Naive thymus-derived CD4-positive, alpha-beta T cell (primary cell): Measurements from ENCODE around the gene VDAC1. TPM values are rescaled to one million over a fixed set of nuclear protein-coding genes. Genes with fewer than 3 reads are reported as not detected.

Experiments used
- ATAC-seq: fragments of 150-1000 bp; cut with Tn5 transposase; 2 replicates; pipeline ENCODE4 v1.10.0; 2021; ENCODE audit warnings: mild to moderate bottlenecking, moderate library complexity
- CTCF ChIA-PET: fragments of 350-600 bp; sonication (Branson Sonifier 250); formaldehyde crosslinking; loops from one replicate; lab custom pipeline; 2021; ENCODE audit warnings: antibody characterized with exemption; lab: Charles Lee
- POLR2A ChIA-PET: fragments of 350-600 bp; sonication (Branson Sonifier 250); formaldehyde crosslinking; loops from one replicate; lab custom pipeline; 2021; ENCODE audit warnings: antibody characterized with exemption, inconsistent platforms; lab: Charles Lee
- DNase-seq, 9 donors: peaks; one replicate each; pipeline versions ENCODE4 v3.0.0 to v3.0.0-alpha.2; 2020 to 2022; ENCODE audit warnings: mixed read lengths in 1 of 9
- H3K27ac ChIP-seq: one replicate; pipeline ENCODE4 v1.7.0; 2013; ENCODE audit warnings: mild to moderate bottlenecking, low read depth, low read length, moderate library complexity
- H3K27me3 ChIP-seq, 2 donors: one replicate each; pipeline ENCODE4 v1.7.0; 2013; ENCODE audit warnings: low read length in 2 of 2, mild to moderate bottlenecking in 2 of 2, moderate library complexity in 2 of 2; ENCODE audit not compliant: control insufficient read depth in 2 of 2, insufficient read depth in 2 of 2
- H3K36me3 ChIP-seq, 3 experiments: 1 replicate in 2 of 3; 2 replicates in 1 of 3; pipeline ENCODE4 v1.7.0; 2013; ENCODE audit warnings: low read length in 3 of 3, mild to moderate bottlenecking in 3 of 3, moderate library complexity in 1 of 3; ENCODE audit not compliant: insufficient read depth in 3 of 3, control insufficient read depth in 2 of 3
- H3K4me1 ChIP-seq, 2 donors: one replicate each; pipeline ENCODE4 v1.7.0; 2013; ENCODE audit warnings: low read length in 2 of 2, mild to moderate bottlenecking in 2 of 2, moderate library complexity in 1 of 2; ENCODE audit not compliant: control insufficient read depth in 2 of 2, insufficient read depth in 2 of 2
- H3K4me3 ChIP-seq: 2 replicates; pipeline ENCODE4 v1.7.0; 2013; ENCODE audit warnings: mild to moderate bottlenecking, low read length
- H3K9me3 ChIP-seq, 3 experiments: 1 replicate in 2 of 3; 2 replicates in 1 of 3; pipeline ENCODE4 v1.7.0; 2013; ENCODE audit warnings: low read length in 3 of 3; ENCODE audit not compliant: control insufficient read depth in 2 of 3
- H3K27ac Mint-ChIP-seq, 9 donors: one replicate each; pipeline ENCODE4 v1.8.0; 2020 to 2022; ENCODE audit warnings: mixed read lengths in 9 of 9, mild to moderate bottlenecking in 8 of 9, moderate library complexity in 5 of 9, inconsistent platforms in 2 of 9
- H3K27me3 Mint-ChIP-seq, 5 donors: one replicate each; pipeline ENCODE4 v1.8.0; 2021 to 2022; ENCODE audit warnings: mixed read lengths in 5 of 5, mild to moderate bottlenecking in 1 of 5
- H3K36me3 Mint-ChIP-seq, 5 donors: one replicate each; pipeline ENCODE4 v1.8.0; 2020 to 2022; ENCODE audit warnings: mixed read lengths in 5 of 5, mild to moderate bottlenecking in 3 of 5, inconsistent platforms in 1 of 5
- H3K4me1 Mint-ChIP-seq, 7 donors: one replicate each; pipeline ENCODE4 v1.8.0; 2020 to 2022; ENCODE audit warnings: mixed read lengths in 7 of 7, mild to moderate bottlenecking in 3 of 7, inconsistent platforms in 1 of 7
- H3K4me3 Mint-ChIP-seq, 10 donors: one replicate each; pipeline ENCODE4 v1.8.0; 2020 to 2022; ENCODE audit warnings: mild to moderate bottlenecking in 10 of 10, mixed read lengths in 10 of 10, moderate library complexity in 6 of 10, inconsistent platforms in 2 of 10
- H3K9me3 Mint-ChIP-seq, 11 donors: one replicate each; pipeline ENCODE4 v1.8.0; 2020 to 2022; ENCODE audit warnings: mixed read lengths in 11 of 11, mild to moderate bottlenecking in 4 of 11, inconsistent platforms in 1 of 11, moderate library complexity in 1 of 11
- intact Hi-C, 2 donors: fragments of 100-400 bp; cut with micrococcal nuclease; formaldehyde crosslinking; loops; one replicate each; pipeline ENCODE4 v1.15.1; 2023
- polyA plus RNA-seq, 2 donors: library from polyadenylated mRNA; unstranded; fragments of 300-500 nt; fragmentation: Illumina TruSeq; gene quantifications; one replicate each; pipeline ENCODE4 v1.2.3, GENCODE V29; 2021
- total RNA-seq, 6 experiments: library from RNA in 5 of 6; stranded (reverse) in 5 of 6; gene quantifications; 1 replicate in 5 of 6; 2 replicates in 1 of 6; pipeline ENCODE4 v1.2.3 and lab custom pipeline; 2021 to 2026

Gene VDAC1
- total and polyA plus RNA-seq, 7 experiments from 2014 or later: 37.8 to 259 (median 48.4) TPM

DNA sequence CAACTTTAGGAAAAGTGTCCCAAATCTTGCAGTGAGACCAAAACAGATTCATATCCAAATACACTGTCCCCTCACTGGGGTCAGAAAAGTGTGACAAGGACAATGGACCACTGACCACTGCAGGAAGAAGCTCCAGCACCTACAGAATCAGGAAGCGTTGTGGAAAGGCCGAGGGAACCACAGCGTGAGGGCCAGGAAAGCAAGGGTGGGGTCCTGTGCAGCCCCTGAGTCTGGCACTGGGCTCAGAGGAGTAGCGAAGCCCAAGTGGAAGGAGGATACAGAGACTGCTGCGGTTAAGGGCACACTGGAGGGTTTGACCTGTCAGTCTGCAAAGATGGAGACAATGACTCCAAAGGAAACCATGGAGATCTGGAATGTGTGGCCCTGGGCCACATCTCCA lies 73.2 kb downstream of the VDAC1 start:
- no peaks in the 10 kb centered on the region for H3K27me3 ChIP-seq
- CTCF ChIA-PET: interaction anchor here (0.6 kb wide), 1 partner anchor 372 kb away, joined by 3 read pairs; no protein-coding TSS in a partner anchor
- intact Hi-C loops: loop anchor here in 1 of 2 donors (2.0 to 10.0 kb wide), 2 partner anchors 37 to 507 kb away; partner anchors contain the start of gene C5orf15

GRCh38 chr5:133930813-133931090 lies 74.0 kb downstream of the VDAC1 start:
- Histone ChIP-seq H3K27ac (peak overlapping the region; percentile 69), H3K4me1 (peaks cover 4 to 8% of the 10 kb centered on the region in 2 donors), H3K9me3 (no peaks in the 10 kb centered on the region), H3K4me3 (peak overlapping the region; percentile 51), H3K27me3 (no peaks in the 10 kb centered on the region), H3K36me3 (no peaks in the 10 kb centered on the region)
- H3K4me3 Mint-ChIP-seq: peak overlapping the region; percentile 73 to 91 (median 84)
- H3K36me3 Mint-ChIP-seq: no peaks in the 10 kb centered on the region
- no peaks in the 10 kb centered on the region for H3K9me3 Mint-ChIP-seq
- intact Hi-C loops: loop anchor here in 1 of 2 donors (2.0 to 10.0 kb wide), 2 partner anchors 38 to 506 kb away; partner anchors contain the start of gene C5orf15
- peaks cover 0 to 3% (median 0%) of the 10 kb centered on the region in 5 donors for H3K27me3 Mint-ChIP-seq
- H3K27ac Mint-ChIP-seq: peak overlapping the region; percentile 86 to 97 (median 91)
- DNase-seq (no peak), ATAC-seq (no peak)
- POLR2A ChIA-PET: interaction anchor here (0.6 to 0.8 kb wide), 2 partner anchors 30 to 74 kb away, joined by 3 read pairs; partner anchors contain the start of gene VDAC1
- CTCF ChIA-PET: interaction anchor here (0.6 to 1.4 kb wide), 2 partner anchors 14 to 832 kb away, joined by 3 read pairs; no protein-coding TSS in a partner anchor
- H3K4me1 Mint-ChIP-seq: peaks cover 8 to 32% (median 19%) of the 10 kb centered on the region in 7 donors

More for the DNA sequence above, 73.2 kb downstream of the VDAC1 start:
- Histone ChIP-seq H3K27ac (no peak overlapping the region), H3K4me1 (peaks cover 4 to 8% of the 10 kb centered on the region in 2 donors), H3K36me3 (no peaks in the 10 kb centered on the region), H3K4me3 (no peak overlapping the region), H3K9me3 (no peaks in the 10 kb centered on the region)
- POLR2A ChIA-PET: no interaction called here
- Mint-ChIP-seq H3K27ac (peak overlapping the region in 2 of 9 donors; percentile 43 to 97), H3K4me1 (peaks cover 8 to 32% (median 19%) of the 10 kb centered on the region in 7 donors), H3K9me3 (no peaks in the 10 kb centered on the region), H3K36me3 (no peaks in the 10 kb centered on the region), H3K27me3 (peaks cover 0 to 3% (median 0%) of the 10 kb centered on the region in 5 donors), H3K4me3 (peak overlapping the region in 1 of 10 donors; percentile 68)
- ATAC-seq: no peak
- DNase-seq: no peak

GRCh38 chr5:133930061-133930812 lies 74.5 kb downstream of the VDAC1 start:
- peaks cover 8 to 32% (median 19%) of the 10 kb centered on the region in 7 donors for H3K4me1 Mint-ChIP-seq
- ChIA-PET POLR2A (interaction anchor here (0.6 to 0.8 kb wide), 2 partner anchors 30 to 75 kb away, joined by 3 read pairs; partner anchors contain the start of gene VDAC1), CTCF (interaction anchor here (0.6 to 1.4 kb wide), 2 partner anchors 14 to 833 kb away, joined by 3 read pairs; no protein-coding TSS in a partner anchor)
- ATAC-seq: peak; percentile 74
- intact Hi-C loops: loop anchor here in 1 of 2 donors (2.0 to 10.0 kb wide), 2 partner anchors 39 to 505 kb away; partner anchors contain the start of gene C5orf15
- H3K9me3 ChIP-seq: no peaks in the 10 kb centered on the region
- H3K9me3 Mint-ChIP-seq: no peaks in the 10 kb centered on the region
- H3K27me3 Mint-ChIP-seq: peaks cover 0 to 5% (median 0%) of the 10 kb centered on the region in 5 donors
- peaks cover 4 to 8% of the 10 kb centered on the region in 2 donors for H3K4me1 ChIP-seq
- H3K36me3 ChIP-seq: no peaks in the 10 kb centered on the region
- peak overlapping the region; percentile 73 to 91 (median 84) for H3K4me3 Mint-ChIP-seq
- DNase-seq: peak in 8 of 9 donors; percentile 29 to 75 (median 59)
- H3K27me3 ChIP-seq: no peaks in the 10 kb centered on the region
- H3K36me3 Mint-ChIP-seq: no peaks in the 10 kb centered on the region
- H3K27ac Mint-ChIP-seq: peak overlapping the region; percentile 86 to 97 (median 91)
- peak overlapping the region; percentile 51 for H3K4me3 ChIP-seq
- peak overlapping the region; percentile 69 for H3K27ac ChIP-seq

DNA sequence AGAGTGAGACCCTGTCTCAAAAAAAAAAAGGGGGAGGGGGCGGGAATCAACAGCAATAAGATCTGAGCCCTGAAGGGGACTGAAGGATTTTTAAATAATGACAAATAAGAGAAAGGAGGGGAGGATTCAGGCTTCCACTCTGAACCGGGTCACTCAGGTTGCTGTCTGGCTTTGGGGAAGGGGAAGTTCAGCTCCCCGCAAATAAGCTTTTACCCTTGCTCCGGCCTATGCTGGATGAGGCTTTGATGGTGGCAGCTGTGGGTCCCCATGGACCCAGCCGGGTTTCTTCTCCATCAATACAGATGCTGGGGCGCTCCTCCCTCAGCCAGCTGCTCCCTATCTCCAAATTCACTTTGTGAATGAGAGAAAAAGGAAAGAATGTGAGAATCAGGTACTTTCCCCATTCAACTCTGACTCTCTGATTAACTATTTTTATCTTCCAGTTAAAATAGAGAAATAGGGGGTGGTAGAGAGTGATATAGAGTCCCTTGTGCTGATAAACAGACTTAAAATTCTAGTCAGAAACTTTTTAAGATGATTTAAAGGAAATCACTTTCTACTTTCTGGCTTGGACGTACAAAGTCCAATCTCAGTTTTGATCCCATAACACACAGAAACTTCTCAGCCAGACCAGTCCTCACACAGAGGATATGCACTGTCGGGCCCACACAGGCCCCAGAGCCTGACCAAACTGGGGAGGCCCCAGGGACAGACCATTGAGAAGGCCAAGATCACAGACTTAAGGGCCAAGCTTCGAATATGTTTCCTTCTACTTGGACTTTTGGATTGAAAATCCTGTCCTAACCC lies 76.0 kb downstream of the VDAC1 start:
- ATAC-seq (no peak), DNase-seq (no peak)
- no peaks in the 10 kb centered on the region for H3K9me3 Mint-ChIP-seq
- Histone ChIP-seq H3K36me3 (no peaks in the 10 kb centered on the region), H3K27ac (peak overlapping the region; percentile 24), H3K9me3 (no peaks in the 10 kb centered on the region), H3K27me3 (no peaks in the 10 kb centered on the region), H3K4me3 (no peak overlapping the region), H3K4me1 (peaks cover 4 to 8% of the 10 kb centered on the region in 2 donors)
- peak overlapping the region in 1 of 10 donors; percentile 23 for H3K4me3 Mint-ChIP-seq
- peaks cover 13 to 34% (median 19%) of the 10 kb centered on the region in 7 donors for H3K4me1 Mint-ChIP-seq
- peaks cover 0 to 7% (median 0%) of the 10 kb centered on the region in 5 donors for H3K27me3 Mint-ChIP-seq
- peak overlapping the region; percentile 60 to 97 (median 86) for H3K27ac Mint-ChIP-seq
- POLR2A ChIA-PET: no interaction called here
- H3K36me3 Mint-ChIP-seq: no peaks in the 10 kb centered on the region
- CTCF ChIA-PET: no interaction called here
- intact Hi-C loops: no loop called here

DNA sequence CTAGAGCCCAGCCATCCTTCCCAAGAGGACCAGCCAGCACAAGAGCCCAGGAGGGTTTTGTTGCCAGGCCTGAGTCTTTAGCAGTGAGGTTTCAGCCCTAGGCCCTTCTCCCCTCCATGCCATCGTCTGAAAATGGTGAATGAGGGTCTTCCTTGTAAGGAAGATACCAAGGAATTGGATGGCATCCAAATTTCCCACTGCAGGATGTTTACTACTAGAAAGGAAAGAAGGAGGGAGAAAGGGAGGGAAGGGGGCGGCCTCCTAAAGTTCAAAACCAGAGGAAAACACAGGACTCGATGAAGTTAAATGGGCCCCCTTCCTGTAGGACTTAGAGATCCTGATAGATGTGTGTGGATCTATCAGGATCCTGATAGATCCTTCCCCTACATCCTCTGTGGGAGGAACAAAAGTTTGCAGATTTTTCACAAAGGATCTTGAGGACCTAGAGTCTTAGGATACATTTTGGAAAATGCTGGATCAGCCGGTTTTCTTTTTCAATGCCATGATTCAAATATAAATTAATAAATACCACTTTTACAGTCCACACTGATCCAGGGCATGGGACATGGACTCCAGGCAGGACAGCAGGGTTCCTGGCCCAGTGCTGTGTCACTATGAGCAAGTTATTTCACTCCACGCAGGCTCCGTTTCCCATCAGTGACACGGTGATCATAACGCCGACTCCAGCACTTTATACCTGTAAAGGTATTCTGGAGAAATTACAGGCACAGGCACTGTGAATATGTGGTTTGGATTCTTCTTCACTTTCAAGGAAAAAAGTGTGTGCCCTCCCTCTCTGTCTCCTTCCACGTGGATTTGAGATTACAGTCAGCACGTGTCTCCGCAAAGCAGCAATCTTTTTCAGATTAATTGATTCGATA lies 77.2 kb downstream of the VDAC1 start:
- no peaks in the 10 kb centered on the region for H3K9me3 Mint-ChIP-seq
- H3K4me3 Mint-ChIP-seq: no peak overlapping the region
- peaks cover 4 to 8% of the 10 kb centered on the region in 2 donors for H3K4me1 ChIP-seq

More for the DNA sequence above, 77.2 kb downstream of the VDAC1 start:
- Histone ChIP-seq H3K27me3 (no peaks in the 10 kb centered on the region), H3K4me3 (no peak overlapping the region), H3K27ac (no peak overlapping the region), H3K9me3 (no peaks in the 10 kb centered on the region), H3K36me3 (no peaks in the 10 kb centered on the region)
- peaks cover 0 to 10% (median 0%) of the 10 kb centered on the region in 5 donors for H3K27me3 Mint-ChIP-seq
- POLR2A ChIA-PET: no interaction called here
- peak overlapping the region in 2 of 9 donors; percentile 1 to 17 for H3K27ac Mint-ChIP-seq
- H3K36me3 Mint-ChIP-seq: no peaks in the 10 kb centered on the region
- intact Hi-C loops: no loop called here
- ATAC-seq (no peak), DNase-seq (no peak)
- peaks cover 11 to 27% (median 19%) of the 10 kb centered on the region in 7 donors for H3K4me1 Mint-ChIP-seq
- CTCF ChIA-PET: no interaction called here
